HEK293 (cell line): Measurements from ENCODE around the gene JTB.
A peak's percentile ranks its signal among the peaks of the same experiment; 100 is the strongest.

Experiments
- GLIS1 ChIP-seq: fragments of 450-650 bp; formaldehyde crosslinking; IDR thresholded peaks from 2 replicates; pipeline ENCODE4 v1.5.1; 2016; ENCODE audit warnings: missing biosample characterization, missing genetic modification characterization
- GLIS2 ChIP-seq: fragments of 450-650 bp; formaldehyde crosslinking; IDR thresholded peaks from 2 replicates; pipeline ENCODE4 v1.5.1; 2016; ENCODE audit warnings: missing biosample characterization, missing genetic modification characterization
- HOXC10 ChIP-seq: sonication (generic); formaldehyde crosslinking; IDR thresholded peaks from 2 replicates; pipeline ENCODE4 v1.8.1; 2023; ENCODE audit warnings: mild to moderate bottlenecking, missing genetic modification reagents
- KLF16 ChIP-seq: fragments of 450-650 bp; formaldehyde crosslinking; IDR thresholded peaks from 2 replicates; pipeline ENCODE4 v1.5.1; 2017; ENCODE audit warnings: missing biosample characterization, missing genetic modification characterization
- KLF7 ChIP-seq: fragments of 450-650 bp; formaldehyde crosslinking; IDR thresholded peaks from 2 replicates; pipeline ENCODE4 v1.5.1; 2016; ENCODE audit warnings: missing biosample characterization, missing genetic modification characterization, borderline replicate concordance
- KLF8 ChIP-seq: fragments of 450-650 bp; formaldehyde crosslinking; IDR thresholded peaks from 2 replicates; pipeline ENCODE4 v1.5.1; 2016; ENCODE audit warnings: missing biosample characterization, missing genetic modification characterization
- YY1 ChIP-seq: fragments of 450-650 bp; formaldehyde crosslinking; IDR thresholded peaks from 2 replicates; pipeline ENCODE4 v1.5.1; 2018; ENCODE audit warnings: missing biosample characterization, missing genetic modification characterization
- ZBTB20 ChIP-seq: fragments of 450-650 bp; formaldehyde crosslinking; IDR thresholded peaks from 2 replicates; pipeline ENCODE4 v1.5.1; 2016; ENCODE audit warnings: missing biosample characterization, missing genetic modification characterization
- ZNF114 ChIP-seq: fragments of 450-650 bp; formaldehyde crosslinking; IDR thresholded peaks from 2 replicates; pipeline ENCODE4 v1.5.0; 2017; ENCODE audit warnings: missing biosample characterization, missing genetic modification characterization
- ZNF133 ChIP-seq: fragments of 450-650 bp; formaldehyde crosslinking; IDR thresholded peaks from 2 replicates; pipeline ENCODE4 v1.5.1; 2016; ENCODE audit warnings: missing biosample characterization, missing genetic modification characterization
- ZNF2 ChIP-seq: fragments of 450-650 bp; formaldehyde crosslinking; IDR thresholded peaks from 2 replicates; pipeline ENCODE4 v1.5.1; 2016; ENCODE audit warnings: missing biosample characterization, missing genetic modification characterization
- ZNF23 ChIP-seq: fragments of 450-650 bp; formaldehyde crosslinking; IDR thresholded peaks from 2 replicates; pipeline ENCODE4 v1.5.1; 2016; ENCODE audit warnings: missing biosample characterization, missing genetic modification characterization, borderline replicate concordance
- ZNF292 ChIP-seq: fragments of 450-650 bp; formaldehyde crosslinking; IDR thresholded peaks from 2 replicates; pipeline ENCODE4 v1.5.1; 2016; ENCODE audit warnings: low read depth, missing biosample characterization, missing genetic modification characterization, borderline replicate concordance
- ZNF335 ChIP-seq: fragments of 450-650 bp; formaldehyde crosslinking; conservative IDR thresholded peaks from 2 replicates; pipeline ENCODE4 v1.5.1; 2016; ENCODE audit warnings: missing biosample characterization, missing genetic modification characterization
- ZNF585B ChIP-seq: fragments of 450-650 bp; formaldehyde crosslinking; IDR thresholded peaks from 2 replicates; pipeline ENCODE4 v1.5.1; 2016; ENCODE audit warnings: missing biosample characterization, missing genetic modification characterization
- ZNF843 ChIP-seq: fragments of 450-650 bp; formaldehyde crosslinking; IDR thresholded peaks from 2 replicates; pipeline ENCODE4 v1.5.1; 2016; ENCODE audit warnings: missing biosample characterization, missing genetic modification characterization
- TF ChIP-seq, protein P1 (sequence below): fragments of 450-650 bp; formaldehyde crosslinking; IDR thresholded peaks from 2 replicates; pipeline ENCODE4 v1.5.1; 2016; ENCODE audit warnings: missing biosample characterization, missing genetic modification characterization
- TF ChIP-seq, protein P2 (sequence below): fragments of 450-650 bp; formaldehyde crosslinking; IDR thresholded peaks from 2 replicates; pipeline ENCODE4 v1.5.1; 2016; ENCODE audit warnings: missing biosample characterization, missing genetic modification characterization, low read depth
- TF ChIP-seq, protein P3 (sequence below): fragments of 450-650 bp; IDR thresholded peaks from 2 replicates; pipeline ENCODE4 v1.5.1; 2018; ENCODE audit warnings: missing biosample characterization, missing genetic modification characterization
- TF ChIP-seq, protein P4 (sequence below): fragments of 450-650 bp; formaldehyde crosslinking; IDR thresholded peaks from 2 replicates; pipeline ENCODE4 v1.5.1; 2016; ENCODE audit warnings: missing biosample characterization, missing genetic modification characterization
- TF ChIP-seq, protein P5 (sequence below): fragments of 450-650 bp; formaldehyde crosslinking; IDR thresholded peaks from 2 replicates; pipeline ENCODE4 v1.5.1; 2016; ENCODE audit warnings: missing biosample characterization, missing genetic modification characterization
- TF ChIP-seq, protein P6 (sequence below): fragments of 450-650 bp; formaldehyde crosslinking; IDR thresholded peaks from 2 replicates; pipeline ENCODE4 v1.5.1; 2016; ENCODE audit warnings: missing biosample characterization, missing genetic modification characterization, borderline replicate concordance
- TF ChIP-seq, protein P7 (sequence below): fragments of 450-650 bp; formaldehyde crosslinking; IDR thresholded peaks from 2 replicates; pipeline ENCODE4 v1.5.1; 2017; ENCODE audit warnings: missing biosample characterization, missing genetic modification characterization

JTB gene

DNA sequence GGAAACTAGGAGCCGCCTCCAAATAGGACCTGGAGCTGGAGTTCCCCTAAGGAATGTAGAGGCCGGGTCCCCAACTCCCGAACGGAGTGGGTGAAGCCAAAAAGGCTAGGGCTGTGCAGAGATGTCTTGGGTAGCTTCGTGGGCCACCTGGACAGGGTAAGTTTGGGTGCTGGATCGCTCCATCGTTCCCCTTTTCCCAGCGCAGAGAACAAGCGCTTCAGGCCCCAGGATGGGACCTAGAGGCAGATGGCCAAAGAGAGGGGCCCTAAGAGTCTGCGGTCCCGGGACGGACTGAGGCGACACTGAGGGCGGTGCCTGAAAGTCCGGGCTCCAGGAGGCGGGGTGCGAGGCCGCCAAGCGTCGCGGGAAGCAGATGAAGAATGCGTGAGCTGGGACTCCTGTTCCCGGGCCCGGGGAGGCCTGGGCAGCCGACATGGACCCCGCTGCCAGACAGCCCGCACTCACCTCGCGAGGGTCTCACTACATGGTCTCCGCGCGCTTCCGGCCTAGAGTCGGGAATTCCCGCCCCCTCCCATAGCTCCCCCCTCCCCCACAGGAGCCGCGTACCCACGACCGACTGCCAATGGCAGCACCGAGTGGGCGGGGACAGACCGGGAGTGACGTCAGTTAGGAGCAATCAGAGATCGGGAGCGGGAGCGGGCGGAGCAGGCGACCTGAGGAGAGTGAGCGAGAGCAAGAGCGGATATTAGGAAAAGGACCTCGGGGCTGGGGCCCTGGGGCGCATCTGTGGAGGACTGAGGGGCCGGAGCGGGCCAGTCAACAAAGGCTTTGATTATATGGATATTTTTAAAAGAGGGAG, 14.2 kb downstream of the JTB start, which contains the start of gene SLC39A1 (continued):
- TF ChIP-seq ZNF23 (no peak), ZNF843 (tag by site-specific recombination) (no peak), ZNF114 (tag by site-specific recombination) (no peak), ZNF292 (tag by site-specific recombination) (no peak), ZBTB20 (tag by site-specific recombination) (peak; percentile 96), KLF8 (tag by site-specific recombination) (peak; percentile 76), GLIS1 (peak; percentile 35; the same call in 1 of the 2 replicates), ZNF585B (tag by site-specific recombination) (no peak), KLF7 (peak; percentile 81; the same call in 1 of the 2 replicates), GLIS2 (tag by site-specific recombination) (peak; percentile 80), ZNF133 (tag by site-specific recombination) (no peak), ZNF335 (tag by site-specific recombination) (peak; percentile 96), YY1 (tag by site-specific recombination) (no peak), KLF16 (tag by site-specific recombination) (peak; percentile 74), HOXC10 (CRISPR knock-in tag) (no peak), ZNF2 (tag by site-specific recombination) (0 out of 2 replicates have a peak, but pooled peaks have one; percentile 31)
- TF ChIP-seq, protein P1, sequence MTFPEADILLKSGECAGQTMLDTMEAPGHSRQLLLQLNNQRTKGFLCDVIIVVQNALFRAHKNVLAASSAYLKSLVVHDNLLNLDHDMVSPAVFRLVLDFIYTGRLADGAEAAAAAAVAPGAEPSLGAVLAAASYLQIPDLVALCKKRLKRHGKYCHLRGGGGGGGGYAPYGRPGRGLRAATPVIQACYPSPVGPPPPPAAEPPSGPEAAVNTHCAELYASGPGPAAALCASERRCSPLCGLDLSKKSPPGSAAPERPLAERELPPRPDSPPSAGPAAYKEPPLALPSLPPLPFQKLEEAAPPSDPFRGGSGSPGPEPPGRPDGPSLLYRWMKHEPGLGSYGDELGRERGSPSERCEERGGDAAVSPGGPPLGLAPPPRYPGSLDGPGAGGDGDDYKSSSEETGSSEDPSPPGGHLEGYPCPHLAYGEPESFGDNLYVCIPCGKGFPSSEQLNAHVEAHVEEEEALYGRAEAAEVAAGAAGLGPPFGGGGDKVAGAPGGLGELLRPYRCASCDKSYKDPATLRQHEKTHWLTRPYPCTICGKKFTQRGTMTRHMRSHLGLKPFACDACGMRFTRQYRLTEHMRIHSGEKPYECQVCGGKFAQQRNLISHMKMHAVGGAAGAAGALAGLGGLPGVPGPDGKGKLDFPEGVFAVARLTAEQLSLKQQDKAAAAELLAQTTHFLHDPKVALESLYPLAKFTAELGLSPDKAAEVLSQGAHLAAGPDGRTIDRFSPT: no peak
- TF ChIP-seq, protein P2, sequence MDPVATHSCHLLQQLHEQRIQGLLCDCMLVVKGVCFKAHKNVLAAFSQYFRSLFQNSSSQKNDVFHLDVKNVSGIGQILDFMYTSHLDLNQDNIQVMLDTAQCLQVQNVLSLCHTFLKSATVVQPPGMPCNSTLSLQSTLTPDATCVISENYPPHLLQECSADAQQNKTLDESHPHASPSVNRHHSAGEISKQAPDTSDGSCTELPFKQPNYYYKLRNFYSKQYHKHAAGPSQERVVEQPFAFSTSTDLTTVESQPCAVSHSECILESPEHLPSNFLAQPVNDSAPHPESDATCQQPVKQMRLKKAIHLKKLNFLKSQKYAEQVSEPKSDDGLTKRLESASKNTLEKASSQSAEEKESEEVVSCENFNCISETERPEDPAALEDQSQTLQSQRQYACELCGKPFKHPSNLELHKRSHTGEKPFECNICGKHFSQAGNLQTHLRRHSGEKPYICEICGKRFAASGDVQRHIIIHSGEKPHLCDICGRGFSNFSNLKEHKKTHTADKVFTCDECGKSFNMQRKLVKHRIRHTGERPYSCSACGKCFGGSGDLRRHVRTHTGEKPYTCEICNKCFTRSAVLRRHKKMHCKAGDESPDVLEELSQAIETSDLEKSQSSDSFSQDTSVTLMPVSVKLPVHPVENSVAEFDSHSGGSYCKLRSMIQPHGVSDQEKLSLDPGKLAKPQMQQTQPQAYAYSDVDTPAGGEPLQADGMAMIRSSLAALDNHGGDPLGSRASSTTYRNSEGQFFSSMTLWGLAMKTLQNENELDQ (tag by site-specific recombination): no peak
- TF ChIP-seq, protein P3, sequence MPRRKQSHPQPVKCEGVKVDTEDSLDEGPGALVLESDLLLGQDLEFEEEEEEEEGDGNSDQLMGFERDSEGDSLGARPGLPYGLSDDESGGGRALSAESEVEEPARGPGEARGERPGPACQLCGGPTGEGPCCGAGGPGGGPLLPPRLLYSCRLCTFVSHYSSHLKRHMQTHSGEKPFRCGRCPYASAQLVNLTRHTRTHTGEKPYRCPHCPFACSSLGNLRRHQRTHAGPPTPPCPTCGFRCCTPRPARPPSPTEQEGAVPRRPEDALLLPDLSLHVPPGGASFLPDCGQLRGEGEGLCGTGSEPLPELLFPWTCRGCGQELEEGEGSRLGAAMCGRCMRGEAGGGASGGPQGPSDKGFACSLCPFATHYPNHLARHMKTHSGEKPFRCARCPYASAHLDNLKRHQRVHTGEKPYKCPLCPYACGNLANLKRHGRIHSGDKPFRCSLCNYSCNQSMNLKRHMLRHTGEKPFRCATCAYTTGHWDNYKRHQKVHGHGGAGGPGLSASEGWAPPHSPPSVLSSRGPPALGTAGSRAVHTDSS (tag by site-specific recombination): no peak
- TF ChIP-seq, protein P4, sequence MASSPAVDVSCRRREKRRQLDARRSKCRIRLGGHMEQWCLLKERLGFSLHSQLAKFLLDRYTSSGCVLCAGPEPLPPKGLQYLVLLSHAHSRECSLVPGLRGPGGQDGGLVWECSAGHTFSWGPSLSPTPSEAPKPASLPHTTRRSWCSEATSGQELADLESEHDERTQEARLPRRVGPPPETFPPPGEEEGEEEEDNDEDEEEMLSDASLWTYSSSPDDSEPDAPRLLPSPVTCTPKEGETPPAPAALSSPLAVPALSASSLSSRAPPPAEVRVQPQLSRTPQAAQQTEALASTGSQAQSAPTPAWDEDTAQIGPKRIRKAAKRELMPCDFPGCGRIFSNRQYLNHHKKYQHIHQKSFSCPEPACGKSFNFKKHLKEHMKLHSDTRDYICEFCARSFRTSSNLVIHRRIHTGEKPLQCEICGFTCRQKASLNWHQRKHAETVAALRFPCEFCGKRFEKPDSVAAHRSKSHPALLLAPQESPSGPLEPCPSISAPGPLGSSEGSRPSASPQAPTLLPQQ (tag by site-specific recombination): peak; percentile 30; the same call in 1 of the 2 replicates
- TF ChIP-seq, protein P5, sequence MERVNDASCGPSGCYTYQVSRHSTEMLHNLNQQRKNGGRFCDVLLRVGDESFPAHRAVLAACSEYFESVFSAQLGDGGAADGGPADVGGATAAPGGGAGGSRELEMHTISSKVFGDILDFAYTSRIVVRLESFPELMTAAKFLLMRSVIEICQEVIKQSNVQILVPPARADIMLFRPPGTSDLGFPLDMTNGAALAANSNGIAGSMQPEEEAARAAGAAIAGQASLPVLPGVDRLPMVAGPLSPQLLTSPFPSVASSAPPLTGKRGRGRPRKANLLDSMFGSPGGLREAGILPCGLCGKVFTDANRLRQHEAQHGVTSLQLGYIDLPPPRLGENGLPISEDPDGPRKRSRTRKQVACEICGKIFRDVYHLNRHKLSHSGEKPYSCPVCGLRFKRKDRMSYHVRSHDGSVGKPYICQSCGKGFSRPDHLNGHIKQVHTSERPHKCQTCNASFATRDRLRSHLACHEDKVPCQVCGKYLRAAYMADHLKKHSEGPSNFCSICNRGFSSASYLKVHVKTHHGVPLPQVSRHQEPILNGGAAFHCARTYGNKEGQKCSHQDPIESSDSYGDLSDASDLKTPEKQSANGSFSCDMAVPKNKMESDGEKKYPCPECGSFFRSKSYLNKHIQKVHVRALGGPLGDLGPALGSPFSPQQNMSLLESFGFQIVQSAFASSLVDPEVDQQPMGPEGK (tag by site-specific recombination): peak; percentile 87
- TF ChIP-seq, protein P6, sequence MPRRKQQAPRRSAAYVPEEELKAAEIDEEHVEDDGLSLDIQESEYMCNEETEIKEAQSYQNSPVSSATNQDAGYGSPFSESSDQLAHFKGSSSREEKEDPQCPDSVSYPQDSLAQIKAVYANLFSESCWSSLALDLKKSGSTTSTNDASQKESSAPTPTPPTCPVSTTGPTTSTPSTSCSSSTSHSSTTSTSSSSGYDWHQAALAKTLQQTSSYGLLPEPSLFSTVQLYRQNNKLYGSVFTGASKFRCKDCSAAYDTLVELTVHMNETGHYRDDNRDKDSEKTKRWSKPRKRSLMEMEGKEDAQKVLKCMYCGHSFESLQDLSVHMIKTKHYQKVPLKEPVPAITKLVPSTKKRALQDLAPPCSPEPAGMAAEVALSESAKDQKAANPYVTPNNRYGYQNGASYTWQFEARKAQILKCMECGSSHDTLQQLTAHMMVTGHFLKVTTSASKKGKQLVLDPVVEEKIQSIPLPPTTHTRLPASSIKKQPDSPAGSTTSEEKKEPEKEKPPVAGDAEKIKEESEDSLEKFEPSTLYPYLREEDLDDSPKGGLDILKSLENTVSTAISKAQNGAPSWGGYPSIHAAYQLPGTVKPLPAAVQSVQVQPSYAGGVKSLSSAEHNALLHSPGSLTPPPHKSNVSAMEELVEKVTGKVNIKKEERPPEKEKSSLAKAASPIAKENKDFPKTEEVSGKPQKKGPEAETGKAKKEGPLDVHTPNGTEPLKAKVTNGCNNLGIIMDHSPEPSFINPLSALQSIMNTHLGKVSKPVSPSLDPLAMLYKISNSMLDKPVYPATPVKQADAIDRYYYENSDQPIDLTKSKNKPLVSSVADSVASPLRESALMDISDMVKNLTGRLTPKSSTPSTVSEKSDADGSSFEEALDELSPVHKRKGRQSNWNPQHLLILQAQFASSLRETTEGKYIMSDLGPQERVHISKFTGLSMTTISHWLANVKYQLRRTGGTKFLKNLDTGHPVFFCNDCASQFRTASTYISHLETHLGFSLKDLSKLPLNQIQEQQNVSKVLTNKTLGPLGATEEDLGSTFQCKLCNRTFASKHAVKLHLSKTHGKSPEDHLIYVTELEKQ (tag by site-specific recombination): 0 out of 2 replicates have a peak, but pooled peaks have one; percentile 3
- TF ChIP-seq, protein P7, sequence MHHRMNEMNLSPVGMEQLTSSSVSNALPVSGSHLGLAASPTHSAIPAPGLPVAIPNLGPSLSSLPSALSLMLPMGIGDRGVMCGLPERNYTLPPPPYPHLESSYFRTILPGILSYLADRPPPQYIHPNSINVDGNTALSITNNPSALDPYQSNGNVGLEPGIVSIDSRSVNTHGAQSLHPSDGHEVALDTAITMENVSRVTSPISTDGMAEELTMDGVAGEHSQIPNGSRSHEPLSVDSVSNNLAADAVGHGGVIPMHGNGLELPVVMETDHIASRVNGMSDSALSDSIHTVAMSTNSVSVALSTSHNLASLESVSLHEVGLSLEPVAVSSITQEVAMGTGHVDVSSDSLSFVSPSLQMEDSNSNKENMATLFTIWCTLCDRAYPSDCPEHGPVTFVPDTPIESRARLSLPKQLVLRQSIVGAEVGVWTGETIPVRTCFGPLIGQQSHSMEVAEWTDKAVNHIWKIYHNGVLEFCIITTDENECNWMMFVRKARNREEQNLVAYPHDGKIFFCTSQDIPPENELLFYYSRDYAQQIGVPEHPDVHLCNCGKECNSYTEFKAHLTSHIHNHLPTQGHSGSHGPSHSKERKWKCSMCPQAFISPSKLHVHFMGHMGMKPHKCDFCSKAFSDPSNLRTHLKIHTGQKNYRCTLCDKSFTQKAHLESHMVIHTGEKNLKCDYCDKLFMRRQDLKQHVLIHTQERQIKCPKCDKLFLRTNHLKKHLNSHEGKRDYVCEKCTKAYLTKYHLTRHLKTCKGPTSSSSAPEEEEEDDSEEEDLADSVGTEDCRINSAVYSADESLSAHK: no peak
